GOT3 (cell line): ENCODE measurements around the gene VGLL3.

ENCODE experiments used
- DNase-seq: peaks from one replicate; lab custom pipeline; 2025; ENCODE audit warnings: mixed read lengths; lab: John Stamatoyannopoulos, UW

VGLL3 gene

GRCh38 chr3:86950717-86951116 lies 40.2 kb downstream of the VGLL3 start:
- DNase-seq, result no peak

- no peak for DNase-seq
Observed at GRCh38 chr3:86949850-86950249, 41.1 kb downstream of the VGLL3 start.

- no peak for DNase-seq
Observed at GRCh38 chr3:86948822-86949221, 42.1 kb downstream of the VGLL3 start.

GRCh38 chr3:86942206-86942605 lies 48.7 kb downstream of the VGLL3 start:
- DNase-seq, result no peak

- no peak for DNase-seq
Observed at GRCh38 chr3:86938416-86939105, 52.4 kb downstream of the VGLL3 start.

- no peak for DNase-seq
Observed at GRCh38 chr3:86937306-86937791, 53.6 kb downstream of the VGLL3 start.

- DNase-seq, result no peak
Observed at GRCh38 chr3:86934851-86935250, 56.1 kb downstream of the VGLL3 start.

- DNase-seq, result no peak
Observed at GRCh38 chr3:86930831-86931230, 60.1 kb downstream of the VGLL3 start.

- DNase-seq, result no peak
Observed at GRCh38 chr3:86930181-86930580, 60.8 kb downstream of the VGLL3 start.

GRCh38 chr3:86929046-86929445 lies 61.9 kb downstream of the VGLL3 start:
- DNase-seq, result no peak

- peak; percentile 14 for DNase-seq
Observed at GRCh38 chr3:86923071-86923491, 67.9 kb downstream of the VGLL3 start.

- no peak for DNase-seq
Observed at GRCh38 chr3:86921971-86922680, 68.8 kb downstream of the VGLL3 start.

GRCh38 chr3:86914670-86915069 lies 76.3 kb downstream of the VGLL3 start:
- DNase-seq, result no peak

- no peak for DNase-seq
Observed at GRCh38 chr3:86913160-86913559, 77.8 kb downstream of the VGLL3 start.

- no peak for DNase-seq
Observed at GRCh38 chr3:86895202-86895601, 95.7 kb downstream of the VGLL3 start.

- no peak for DNase-seq
Observed at GRCh38 chr3:86890741-86891396, 100.1 kb downstream of the VGLL3 start.
